Measurements from ENCODE around the gene VPS25.
"Not testable (repeated sequence)": the region's sequence is repeated elsewhere in the genome, so short reads cannot be mapped to it uniquely, and the experiment has no call there.

Gene VPS25

DNA sequence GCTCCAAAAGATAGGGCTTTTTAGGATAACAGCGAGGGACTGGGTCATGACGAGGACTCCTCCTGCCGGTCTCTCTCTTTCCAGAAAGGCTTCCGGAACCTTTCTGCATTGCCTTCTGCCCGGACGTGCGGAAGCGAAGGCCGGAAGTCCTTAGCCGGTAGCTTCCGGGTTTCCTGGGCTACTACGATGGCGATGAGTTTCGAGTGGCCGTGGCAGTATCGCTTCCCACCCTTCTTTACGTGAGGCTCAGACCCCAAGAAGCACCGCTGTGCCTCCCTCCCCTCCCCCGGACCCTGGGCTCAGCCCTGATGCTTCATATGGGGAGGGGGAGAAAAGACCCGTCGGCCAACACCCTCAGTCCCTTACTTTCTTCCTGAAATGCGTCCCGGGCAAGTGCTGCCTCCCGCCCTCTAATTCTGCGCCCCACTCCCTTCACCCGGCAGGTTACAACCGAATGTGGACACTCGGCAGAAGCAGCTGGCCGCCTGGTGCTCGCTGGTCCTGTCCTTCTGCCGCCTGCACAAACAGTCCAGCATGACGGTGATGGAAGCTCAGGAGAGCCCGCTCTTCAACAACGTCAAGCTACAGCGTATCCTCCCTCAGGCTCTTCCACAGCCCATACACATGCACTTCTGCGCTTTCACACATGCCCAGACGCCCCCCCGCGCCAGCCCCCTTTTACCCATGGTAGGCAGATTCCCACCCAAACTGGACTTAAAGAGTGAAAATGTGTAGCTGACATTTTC is at the start of gene VPS25:
TSS of gene VPS25 (plus strand) at position 160 of the 746 bp plus-strand sequence. CDS start at position 187, 27 bp downstream.
- peak; percentile 87 for DNase-seq
- Histone ChIP-seq H3K27me3 (ENCODE audit: insufficient read depth, low read depth, severe bottlenecking) (no peaks in the 10 kb centered on the region), H3K4me3 (ENCODE audit: low read depth, low read length) (peak within 1 kb of the TSS; percentile 91), H3K27ac (peak within 1 kb of the TSS; percentile 77), H3K36me3 (peaks cover 35% of the 10 kb centered on the region), H3K9me3 (ENCODE audit: severe bottlenecking) (no peaks in the 10 kb centered on the region)
- peak; percentile 30; the same call in 1 of the 2 replicates for TF ChIP-seq CTCF (IDR thresholded peaks at IDR 0.05; ENCODE audit: low read depth, low read length)

GRCh38 chr17:42723636-42724035 is 49.6 kb upstream of the VPS25 start:
- Histone ChIP-seq H3K27me3 (ENCODE audit: insufficient read depth, low read depth, severe bottlenecking) (no peaks in the 10 kb centered on the region), H3K4me3 (ENCODE audit: low read depth, low read length) (no peak overlapping the region), H3K27ac (no peak overlapping the region), H3K9me3 (ENCODE audit: severe bottlenecking) (no peaks in the 10 kb centered on the region), H3K36me3 (peaks cover 89% of the 10 kb centered on the region)
- no peak for TF ChIP-seq CTCF (IDR thresholded peaks at IDR 0.05; ENCODE audit: low read depth, low read length)
- DNase-seq, result no peak

DNA sequence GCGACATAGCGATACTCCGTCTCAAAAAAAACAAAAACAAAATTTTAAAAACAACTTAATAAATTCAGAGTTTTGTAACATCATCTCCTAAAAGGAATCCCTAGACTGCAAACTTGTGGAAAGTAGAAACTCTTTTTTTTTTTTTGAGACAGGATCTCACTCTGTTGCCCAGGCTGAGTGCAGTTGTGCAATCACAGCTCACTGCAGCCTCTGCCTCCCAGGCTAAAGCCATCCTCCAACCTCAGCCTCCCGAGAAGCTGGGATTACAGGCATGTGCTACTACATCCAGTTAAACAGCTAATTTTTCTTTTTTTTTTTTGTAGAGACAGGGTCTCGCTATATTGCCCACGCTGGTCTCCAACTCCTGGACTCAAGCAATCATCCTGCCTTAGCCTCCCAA is 48.1 kb upstream of the VPS25 start:
- peaks cover 83% of the 10 kb centered on the region for H3K36me3 ChIP-seq
- no peak for TF ChIP-seq CTCF (IDR thresholded peaks at IDR 0.05; ENCODE audit: low read depth, low read length)
- no peak overlapping the region for H3K27ac ChIP-seq
- H3K4me3 ChIP-seq (ENCODE audit: low read depth, low read length), result no peak overlapping the region
- no peak for DNase-seq
- H3K27me3 ChIP-seq (ENCODE audit: insufficient read depth, low read depth, severe bottlenecking), result no peaks in the 10 kb centered on the region
- H3K9me3 ChIP-seq (ENCODE audit: severe bottlenecking), result no peaks in the 10 kb centered on the region

DNA sequence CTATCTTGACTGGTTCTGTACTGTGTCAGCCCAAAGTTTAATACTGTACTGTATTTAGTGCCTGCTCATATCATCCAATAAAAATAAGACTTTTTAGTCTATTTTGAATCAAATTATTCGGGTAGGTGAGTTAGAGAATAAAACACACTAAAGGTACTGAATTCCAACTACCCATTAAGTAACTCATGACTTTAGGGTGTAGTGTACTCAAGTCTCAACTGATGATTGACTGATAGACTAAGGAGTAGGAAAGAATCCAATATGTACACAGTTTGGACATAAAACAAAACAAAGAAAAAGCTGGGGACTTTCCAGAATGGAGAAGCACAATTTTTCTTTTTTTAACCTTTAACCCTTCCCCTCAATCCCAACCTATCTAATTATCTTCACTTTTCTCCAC is 32.5 kb upstream of the VPS25 start:
- no peak overlapping the region for H3K27ac ChIP-seq
- no peak overlapping the region for H3K4me3 ChIP-seq (ENCODE audit: low read depth, low read length)
- H3K27me3 ChIP-seq (ENCODE audit: insufficient read depth, low read depth, severe bottlenecking), result no peaks in the 10 kb centered on the region
- H3K9me3 ChIP-seq (ENCODE audit: severe bottlenecking), result peaks cover 5% of the 10 kb centered on the region
- DNase-seq, result no peak
- TF ChIP-seq CTCF (IDR thresholded peaks at IDR 0.05; ENCODE audit: low read depth, low read length), result no peak
- no peaks in the 10 kb centered on the region; the same call in 1 of the 2 replicates for H3K36me3 ChIP-seq

GRCh38 chr17:42742916-42743315 is 30.3 kb upstream of the VPS25 start:
- H3K36me3 ChIP-seq; H3K27me3 ChIP-seq (ENCODE audit: insufficient read depth, low read depth, severe bottlenecking); H3K4me3 ChIP-seq (ENCODE audit: low read depth, low read length); H3K9me3 ChIP-seq (ENCODE audit: severe bottlenecking); DNase-seq; H3K27ac ChIP-seq: not testable (repeated sequence)

- peaks cover 5% of the 10 kb centered on the region for H3K9me3 ChIP-seq (ENCODE audit: severe bottlenecking)
- H3K27me3 ChIP-seq (ENCODE audit: insufficient read depth, low read depth, severe bottlenecking), result no peaks in the 10 kb centered on the region
- peak; percentile 34 for DNase-seq
- no peak for TF ChIP-seq CTCF (IDR thresholded peaks at IDR 0.05; ENCODE audit: low read depth, low read length)
- no peaks in the 10 kb centered on the region; the same call in 1 of the 2 replicates for H3K36me3 ChIP-seq
- peak overlapping the region; percentile 88 for H3K27ac ChIP-seq
- H3K4me3 ChIP-seq (ENCODE audit: low read depth, low read length), result peak overlapping the region; percentile 48
Measured at GRCh38 chr17:42743595-42744282, 29.5 kb upstream of the VPS25 start.
